ENCODE data around the gene GOLGA6L7.
A peak's percentile ranks its signal among the peaks of the same experiment; 100 is the strongest.
"Not testable (repeated sequence)": the region's sequence is repeated elsewhere in the genome, so short reads cannot be mapped to it uniquely, and the experiment has no call there.

GOLGA6L7 gene

GRCh38 chr15:28844147-28844546 is 4.3 kb downstream of the GOLGA6L7 start:
- DNase-seq (ENCODE audit: low read depth, low spot score) = not testable (repeated sequence)

- DNase-seq (ENCODE audit: low read depth, low spot score) = not testable (repeated sequence)
Measured at GRCh38 chr15:28843520-28843919, 4.9 kb downstream of the GOLGA6L7 start.

GRCh38 chr15:28842210-28842609 is 6.2 kb downstream of the GOLGA6L7 start:
- DNase-seq (ENCODE audit: low read depth, low spot score) = not testable (repeated sequence)

- not testable (repeated sequence) for DNase-seq (ENCODE audit: low read depth, low spot score)
Measured at GRCh38 chr15:28840285-28840684, 8.2 kb downstream of the GOLGA6L7 start.

GRCh38 chr15:28834957-28835585 is 13.4 kb downstream of the GOLGA6L7 start:
- DNase-seq (ENCODE audit: low read depth, low spot score) = not testable (repeated sequence)

GRCh38 chr15:28831897-28832587 is 16.4 kb downstream of the GOLGA6L7 start:
- peak; percentile 15 for DNase-seq (ENCODE audit: low read depth, low spot score)

GRCh38 chr15:28821420-28821819 is 27.0 kb downstream of the GOLGA6L7 start:
- not testable (repeated sequence) for DNase-seq (ENCODE audit: low read depth, low spot score)

GRCh38 chr15:28819930-28820295 is 28.5 kb downstream of the GOLGA6L7 start:
- DNase-seq (ENCODE audit: low read depth, low spot score) = not testable (repeated sequence)

GRCh38 chr15:28819019-28819929 is 29.2 kb downstream of the GOLGA6L7 start:
- not testable (repeated sequence) for DNase-seq (ENCODE audit: low read depth, low spot score)

GRCh38 chr15:28818168-28818567 is 30.3 kb downstream of the GOLGA6L7 start:
- not testable (repeated sequence) for DNase-seq (ENCODE audit: low read depth, low spot score)

- DNase-seq (ENCODE audit: low read depth, low spot score) = not testable (repeated sequence)
Measured at GRCh38 chr15:28814059-28814458, 34.4 kb downstream of the GOLGA6L7 start.

GRCh38 chr15:28813392-28813791 is 35.1 kb downstream of the GOLGA6L7 start:
- not testable (repeated sequence) for DNase-seq (ENCODE audit: low read depth, low spot score)

- DNase-seq (ENCODE audit: low read depth, low spot score) = not testable (repeated sequence)
Measured at GRCh38 chr15:28811852-28812550, 36.4 kb downstream of the GOLGA6L7 start.

- not testable (repeated sequence) for DNase-seq (ENCODE audit: low read depth, low spot score)
Measured at GRCh38 chr15:28810444-28810843, 38.0 kb downstream of the GOLGA6L7 start.

GRCh38 chr15:28808136-28808535 is 40.3 kb downstream of the GOLGA6L7 start:
- not testable (repeated sequence) for DNase-seq (ENCODE audit: low read depth, low spot score)

- not testable (repeated sequence) for DNase-seq (ENCODE audit: low read depth, low spot score)
Measured at GRCh38 chr15:28800366-28800765, 48.1 kb downstream of the GOLGA6L7 start.

GRCh38 chr15:28798234-28798633 is 50.2 kb downstream of the GOLGA6L7 start:
- not testable (repeated sequence) for DNase-seq (ENCODE audit: low read depth, low spot score)

GRCh38 chr15:28794231-28794630 is 54.2 kb downstream of the GOLGA6L7 start:
- not testable (repeated sequence) for DNase-seq (ENCODE audit: low read depth, low spot score)

Measured in smooth muscle cell of the brain vasculature (primary cell).